ENCODE measurements around the gene FAM78B. TPM values are rescaled to one million over a fixed set of nuclear protein-coding genes. Genes with fewer than 3 reads are reported as not detected.

The FAM78B gene
- polyA plus RNA-seq, 1 experiment = 0.25 TPM

DNA sequence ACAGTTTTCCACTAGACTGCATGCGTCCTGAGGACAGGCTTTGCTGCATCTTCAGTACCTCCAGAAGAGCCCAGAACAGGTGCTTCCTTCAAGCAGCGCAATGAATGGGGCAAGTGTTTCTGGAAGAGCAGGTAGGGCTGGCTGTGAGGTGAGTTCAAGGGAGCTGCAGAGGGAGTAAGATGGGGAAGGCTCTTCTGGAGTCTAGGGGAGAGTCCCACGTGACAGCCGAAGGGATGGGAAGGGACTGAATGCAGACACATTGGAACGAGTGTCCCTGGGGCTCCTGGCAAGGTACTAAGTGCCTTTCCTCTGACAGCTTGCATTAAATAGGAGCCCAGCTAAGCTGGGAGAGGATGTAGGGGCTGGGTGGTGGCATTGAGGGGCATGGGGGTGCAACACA is 84.2 kb downstream of the FAM78B start:
- no peak for DNase-seq (ENCODE audit: low read depth)
- H3K4me3 ChIP-seq (ENCODE audit: low read depth, low read length) = no peak overlapping the region
- POLR2A ChIA-PET = no interaction called here
- CTCF ChIA-PET = no interaction called here
- H3K36me3 ChIP-seq (ENCODE audit: control insufficient read depth, insufficient read depth, low read length) = no peaks in the 10 kb centered on the region
- H3K27me3 ChIP-seq (ENCODE audit: control insufficient read depth, insufficient read depth, low read length) = no peaks in the 10 kb centered on the region
- TF ChIP-seq, protein P1, sequence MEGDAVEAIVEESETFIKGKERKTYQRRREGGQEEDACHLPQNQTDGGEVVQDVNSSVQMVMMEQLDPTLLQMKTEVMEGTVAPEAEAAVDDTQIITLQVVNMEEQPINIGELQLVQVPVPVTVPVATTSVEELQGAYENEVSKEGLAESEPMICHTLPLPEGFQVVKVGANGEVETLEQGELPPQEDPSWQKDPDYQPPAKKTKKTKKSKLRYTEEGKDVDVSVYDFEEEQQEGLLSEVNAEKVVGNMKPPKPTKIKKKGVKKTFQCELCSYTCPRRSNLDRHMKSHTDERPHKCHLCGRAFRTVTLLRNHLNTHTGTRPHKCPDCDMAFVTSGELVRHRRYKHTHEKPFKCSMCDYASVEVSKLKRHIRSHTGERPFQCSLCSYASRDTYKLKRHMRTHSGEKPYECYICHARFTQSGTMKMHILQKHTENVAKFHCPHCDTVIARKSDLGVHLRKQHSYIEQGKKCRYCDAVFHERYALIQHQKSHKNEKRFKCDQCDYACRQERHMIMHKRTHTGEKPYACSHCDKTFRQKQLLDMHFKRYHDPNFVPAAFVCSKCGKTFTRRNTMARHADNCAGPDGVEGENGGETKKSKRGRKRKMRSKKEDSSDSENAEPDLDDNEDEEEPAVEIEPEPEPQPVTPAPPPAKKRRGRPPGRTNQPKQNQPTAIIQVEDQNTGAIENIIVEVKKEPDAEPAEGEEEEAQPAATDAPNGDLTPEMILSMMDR (IDR thresholded peaks at IDR 0.05; ENCODE audit: insufficient read depth, low read depth, low read length) = no peak

DNA sequence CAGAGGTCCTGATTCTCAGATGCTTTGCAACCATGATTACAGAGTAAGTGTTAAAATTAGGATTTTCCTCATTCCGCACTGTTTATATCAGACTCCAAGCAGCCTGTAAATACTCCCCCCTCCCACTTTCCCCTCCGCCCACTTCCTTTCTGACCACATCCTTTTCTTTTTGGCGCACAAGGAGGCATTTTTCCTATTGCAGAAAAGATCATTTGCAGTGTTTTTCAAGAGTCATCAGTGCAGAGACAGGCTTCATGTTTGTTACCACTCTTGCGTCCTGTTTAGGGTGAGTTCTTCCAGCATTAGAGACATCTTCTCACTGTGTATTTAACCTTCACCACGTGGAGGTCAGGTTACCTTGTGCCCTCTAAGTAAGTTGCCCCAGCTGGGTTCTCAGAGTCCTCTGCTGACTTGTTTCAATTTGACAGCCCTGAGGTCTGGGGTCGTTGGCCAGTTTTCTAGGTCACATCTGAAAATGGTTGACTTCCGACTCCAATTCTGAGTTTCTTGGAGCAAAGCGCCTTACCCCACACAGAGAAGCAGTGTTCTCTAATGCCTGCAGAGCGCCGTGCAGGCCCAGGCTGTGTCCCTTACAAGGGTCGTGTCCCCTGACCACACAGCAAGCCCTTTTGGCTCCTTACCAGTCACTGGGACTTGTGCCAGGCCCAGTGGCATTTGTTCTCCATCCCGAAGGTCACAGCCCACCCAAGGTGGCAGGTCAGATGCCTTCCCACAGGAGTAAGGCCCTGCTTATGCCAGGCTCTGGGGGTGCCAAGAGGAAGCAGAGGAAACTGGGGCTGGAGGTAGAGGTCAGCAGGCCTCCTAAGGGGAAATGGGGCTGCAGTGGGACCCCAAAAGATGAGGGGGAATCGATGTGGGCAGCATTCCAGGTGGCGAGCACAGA is 85.6 kb downstream of the FAM78B start:
- DNase-seq (ENCODE audit: low read depth) = no peak
- ChIA-PET POLR2A (no interaction called here), CTCF (no interaction called here)
- TF ChIP-seq, protein P1 (IDR thresholded peaks at IDR 0.05; ENCODE audit: insufficient read depth, low read depth, low read length) = no peak
- Histone ChIP-seq H3K4me3 (ENCODE audit: low read depth, low read length) (no peak overlapping the region), H3K27me3 (ENCODE audit: control insufficient read depth, insufficient read depth, low read length) (no peaks in the 10 kb centered on the region), H3K36me3 (ENCODE audit: control insufficient read depth, insufficient read depth, low read length) (no peaks in the 10 kb centered on the region)

DNA sequence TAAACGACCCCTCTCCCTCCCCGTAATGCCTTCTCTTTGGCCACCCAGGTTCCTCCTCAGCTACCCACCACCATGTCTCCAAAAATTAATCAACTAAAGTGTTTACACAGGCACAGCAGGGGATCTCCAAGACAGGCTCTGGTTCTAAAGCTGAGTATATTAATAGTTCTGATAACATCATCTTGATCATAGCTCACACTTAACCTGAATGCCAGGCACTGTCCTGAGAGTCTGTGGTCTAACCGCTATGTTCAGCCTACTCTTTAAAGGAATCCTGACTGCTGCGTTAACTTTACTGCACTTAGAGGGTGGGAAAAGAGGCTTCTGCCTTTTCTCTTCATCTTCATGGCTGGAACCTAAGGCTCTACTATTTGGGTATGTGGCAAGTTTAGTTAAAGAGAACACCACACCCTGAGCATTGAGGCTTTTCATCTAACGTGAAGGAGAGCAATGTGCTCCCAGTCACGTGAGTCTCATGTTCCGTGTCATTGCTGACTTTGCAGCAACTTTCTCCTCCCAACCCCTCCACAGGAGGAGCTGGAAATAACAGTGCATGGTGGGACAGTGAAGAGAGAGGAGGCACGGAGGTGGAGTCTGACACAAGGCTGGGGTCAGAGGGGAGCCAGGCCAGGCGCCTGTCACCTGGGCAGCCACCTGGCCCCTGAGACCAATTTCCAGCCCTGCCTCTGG is 86.4 kb downstream of the FAM78B start:
- TF ChIP-seq, protein P1 (IDR thresholded peaks at IDR 0.05; ENCODE audit: insufficient read depth, low read depth, low read length) = no peak
- Histone ChIP-seq H3K4me3 (ENCODE audit: low read depth, low read length) (no peak overlapping the region), H3K36me3 (ENCODE audit: control insufficient read depth, insufficient read depth, low read length) (no peaks in the 10 kb centered on the region), H3K27me3 (ENCODE audit: control insufficient read depth, insufficient read depth, low read length) (no peaks in the 10 kb centered on the region)
- DNase-seq (ENCODE audit: low read depth) = no peak
- POLR2A ChIA-PET = no interaction called here
- CTCF ChIA-PET = no interaction called here

DNA sequence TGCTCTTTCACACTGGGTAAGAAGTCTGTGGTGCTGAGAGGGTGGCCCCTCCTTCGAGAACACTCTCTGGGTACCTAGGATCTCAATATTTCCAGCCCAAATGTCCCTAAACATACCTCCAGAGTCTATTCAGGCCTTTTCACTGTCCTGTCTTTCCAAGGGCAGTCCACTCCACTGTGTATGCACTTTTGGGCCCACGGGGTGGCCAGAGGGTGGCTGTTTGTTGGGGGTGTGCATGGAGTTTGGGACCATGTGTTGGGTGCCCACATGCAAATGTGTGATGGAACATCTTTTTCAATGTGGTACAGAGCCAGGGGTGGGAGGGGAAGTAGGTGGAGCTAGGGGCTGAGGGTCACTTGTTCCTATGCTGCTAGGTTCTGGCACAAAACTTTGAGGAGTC is 87.5 kb downstream of the FAM78B start:
- H3K4me3 ChIP-seq (ENCODE audit: low read depth, low read length) = no peak overlapping the region
- ChIA-PET POLR2A (no interaction called here), CTCF (no interaction called here)
- no peaks in the 10 kb centered on the region for H3K27me3 ChIP-seq (ENCODE audit: control insufficient read depth, insufficient read depth, low read length)
- no peaks in the 10 kb centered on the region for H3K36me3 ChIP-seq (ENCODE audit: control insufficient read depth, insufficient read depth, low read length)
- TF ChIP-seq, protein P1 (IDR thresholded peaks at IDR 0.05; ENCODE audit: insufficient read depth, low read depth, low read length) = no peak
- no peak for DNase-seq (ENCODE audit: low read depth)

DNA sequence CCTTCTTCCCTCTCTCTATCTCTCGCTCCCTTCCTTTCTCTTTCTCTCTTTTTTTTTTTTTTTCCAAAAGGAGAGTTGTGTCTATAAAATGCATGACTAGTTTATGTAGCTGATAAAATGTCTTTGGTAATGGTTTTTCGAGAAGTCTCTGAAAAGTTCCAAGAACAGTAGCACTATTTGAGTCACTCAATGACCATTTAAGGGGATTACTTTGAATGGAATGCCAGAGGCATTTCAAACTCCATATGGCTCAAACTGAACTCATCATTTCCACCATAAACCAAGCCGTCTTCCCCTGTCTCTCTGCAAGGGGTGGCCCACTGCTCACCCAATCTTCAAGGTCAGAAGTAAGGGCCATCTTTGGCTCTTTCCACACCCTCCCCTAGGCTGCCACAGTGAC is 93.3 kb downstream of the FAM78B start:
- TF ChIP-seq, protein P1 (IDR thresholded peaks at IDR 0.05; ENCODE audit: insufficient read depth, low read depth, low read length) = no peak
- no peak for DNase-seq (ENCODE audit: low read depth)
- no peaks in the 10 kb centered on the region for H3K27me3 ChIP-seq (ENCODE audit: control insufficient read depth, insufficient read depth, low read length)
- CTCF ChIA-PET = no interaction called here
- no peak overlapping the region for H3K4me3 ChIP-seq (ENCODE audit: low read depth, low read length)
- POLR2A ChIA-PET = no interaction called here
- no peaks in the 10 kb centered on the region for H3K36me3 ChIP-seq (ENCODE audit: control insufficient read depth, insufficient read depth, low read length)

Data from BJ (cell line).